Calu3 (cell line): ENCODE results near the gene ADAMTSL4. TPM values are rescaled to one million over a fixed set of nuclear protein-coding genes. Genes with fewer than 3 reads are reported as not detected.
A peak's percentile ranks its signal among the peaks of the same experiment; 100 is the strongest.

Experiments
- BruUV-seq: library from RNA; stranded (reverse); fragments of 400-500 nt; replicated peaks from 2 replicates; lab custom pipeline; 2021; lab: Mats Ljungman, UMichigan
- CTCF ChIA-PET: fragments of 300-600 bp; sonication (Branson Sonifier 250); formaldehyde crosslinking; loops from one replicate; lab custom pipeline; 2022; ENCODE audit warnings: antibody characterized with exemption; lab: Charles Lee
- DNase-seq: peaks from one replicate; pipeline ENCODE4 v3.0.0; 2022
- H3K27ac Mint-ChIP-seq: one replicate; pipeline ENCODE4 v1.8.0; 2022; ENCODE audit warnings: mixed read lengths; ENCODE audit not compliant: unreplicated experiment
- H3K27me3 Mint-ChIP-seq: one replicate; pipeline ENCODE4 v1.8.0; 2022; ENCODE audit warnings: mixed read lengths; ENCODE audit not compliant: unreplicated experiment
- H3K36me3 Mint-ChIP-seq: one replicate; pipeline ENCODE4 v1.8.0; 2022; ENCODE audit warnings: mild to moderate bottlenecking, moderate library complexity, mixed read lengths; ENCODE audit not compliant: insufficient read depth, unreplicated experiment
- H3K4me1 Mint-ChIP-seq: one replicate; pipeline ENCODE4 v1.8.0; 2022; ENCODE audit warnings: mild to moderate bottlenecking, low read depth, mixed read lengths; ENCODE audit not compliant: unreplicated experiment
- H3K4me3 Mint-ChIP-seq: one replicate; pipeline ENCODE4 v1.8.0; 2022; ENCODE audit warnings: mild to moderate bottlenecking, low read depth, moderate library complexity, mixed read lengths; ENCODE audit not compliant: unreplicated experiment
- H3K9me3 Mint-ChIP-seq: one replicate; pipeline ENCODE4 v1.8.0; 2022; ENCODE audit warnings: low read depth, mixed read lengths; ENCODE audit not compliant: unreplicated experiment
- intact Hi-C: fragments of 100-400 bp; cut with micrococcal nuclease; formaldehyde crosslinking; loops from one replicate; pipeline ENCODE4 v1.10.0; 2022; ENCODE audit not compliant: unreplicated experiment
- total RNA-seq: library from RNA; stranded (reverse); gene quantifications from 2 replicates; pipeline ENCODE4 v1.2.3, GENCODE V29; 2022
- TF ChIP-seq, protein P1 (sequence below): fragments of 200-600 bp; IDR thresholded peaks from one replicate; pipeline ENCODE4 v1.8.0; 2022; ENCODE audit warnings: antibody characterized with exemption; ENCODE audit not compliant: unreplicated experiment

The ADAMTSL4 gene
- total RNA-seq, 1 experiment from 2014 or later: 1.9 TPM

DNA sequence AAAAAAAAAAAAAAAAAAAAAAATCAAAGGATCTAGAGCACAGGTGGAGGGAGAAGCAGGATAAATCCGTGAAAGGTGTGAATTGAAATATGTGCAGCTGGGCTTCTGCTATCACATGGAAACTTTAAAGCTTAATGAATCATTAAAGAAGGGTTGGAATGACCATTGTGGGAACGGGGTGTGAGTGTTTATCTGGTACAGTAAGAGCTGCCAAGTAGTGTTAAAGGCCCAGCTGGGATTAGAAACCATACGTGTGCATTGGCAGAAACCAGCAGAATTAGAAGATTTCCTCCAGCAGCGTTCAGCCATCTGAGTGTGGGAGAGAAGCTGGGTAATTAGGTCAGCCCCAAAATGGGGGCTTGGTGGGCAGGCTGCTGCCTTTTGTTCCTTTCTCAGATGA lies 20.2 kb upstream of the ADAMTSL4 start:
- no TSS peak for BruUV-seq

DNA sequence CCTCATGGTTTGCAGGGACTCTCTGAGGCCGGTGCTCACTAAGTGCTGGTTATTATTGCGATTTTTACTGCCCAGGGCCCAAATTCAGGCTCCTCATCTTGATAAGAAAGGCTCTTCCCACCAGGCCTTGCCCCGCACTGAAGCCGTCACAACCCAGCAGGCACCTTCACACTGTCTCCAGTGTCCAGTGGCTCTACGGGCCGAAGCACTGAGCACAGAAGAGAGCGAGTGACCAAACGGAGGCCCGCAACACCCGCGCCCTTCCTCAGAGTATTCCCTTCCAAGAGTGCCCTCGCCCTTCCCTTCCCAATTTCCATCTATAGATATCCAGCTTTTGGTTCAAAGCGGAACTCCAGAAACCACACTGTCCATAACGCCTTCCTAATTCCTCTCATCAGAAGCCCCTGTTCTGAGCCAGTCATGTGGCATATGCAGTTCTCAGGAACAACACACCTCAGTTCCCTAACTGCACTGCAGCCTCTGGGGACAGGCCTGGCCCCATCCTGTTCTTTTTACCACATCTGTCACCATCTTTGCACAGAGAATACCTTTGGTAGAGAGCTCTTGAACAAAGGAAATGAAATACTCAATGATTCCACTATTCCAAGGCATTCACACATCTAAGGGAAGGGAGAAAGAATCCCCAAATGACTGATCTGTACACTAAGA lies 18.6 kb upstream of the ADAMTSL4 start:
- intact Hi-C loops: loop anchor here (10.0 kb wide), 1 partner anchor 276 kb away; the partner anchor contains the start of gene CA14
- CTCF ChIA-PET: interaction anchor here (3.0 kb wide), 1 partner anchor 15 kb away, joined by 24 read pairs; the partner anchor contains the start of gene FALEC
- peak overlapping the region; percentile 16 for H3K27ac Mint-ChIP-seq
- TF ChIP-seq, protein P1, sequence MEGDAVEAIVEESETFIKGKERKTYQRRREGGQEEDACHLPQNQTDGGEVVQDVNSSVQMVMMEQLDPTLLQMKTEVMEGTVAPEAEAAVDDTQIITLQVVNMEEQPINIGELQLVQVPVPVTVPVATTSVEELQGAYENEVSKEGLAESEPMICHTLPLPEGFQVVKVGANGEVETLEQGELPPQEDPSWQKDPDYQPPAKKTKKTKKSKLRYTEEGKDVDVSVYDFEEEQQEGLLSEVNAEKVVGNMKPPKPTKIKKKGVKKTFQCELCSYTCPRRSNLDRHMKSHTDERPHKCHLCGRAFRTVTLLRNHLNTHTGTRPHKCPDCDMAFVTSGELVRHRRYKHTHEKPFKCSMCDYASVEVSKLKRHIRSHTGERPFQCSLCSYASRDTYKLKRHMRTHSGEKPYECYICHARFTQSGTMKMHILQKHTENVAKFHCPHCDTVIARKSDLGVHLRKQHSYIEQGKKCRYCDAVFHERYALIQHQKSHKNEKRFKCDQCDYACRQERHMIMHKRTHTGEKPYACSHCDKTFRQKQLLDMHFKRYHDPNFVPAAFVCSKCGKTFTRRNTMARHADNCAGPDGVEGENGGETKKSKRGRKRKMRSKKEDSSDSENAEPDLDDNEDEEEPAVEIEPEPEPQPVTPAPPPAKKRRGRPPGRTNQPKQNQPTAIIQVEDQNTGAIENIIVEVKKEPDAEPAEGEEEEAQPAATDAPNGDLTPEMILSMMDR: no peak
- DNase-seq: no peak
- H3K27me3 Mint-ChIP-seq: no peaks in the 10 kb centered on the region
- no TSS peak for BruUV-seq
- peaks cover 61% of the 10 kb centered on the region for H3K4me1 Mint-ChIP-seq
- no peaks in the 10 kb centered on the region for H3K9me3 Mint-ChIP-seq
- H3K4me3 Mint-ChIP-seq: no peak overlapping the region
- peaks cover 27% of the 10 kb centered on the region for H3K36me3 Mint-ChIP-seq

More for the DNA sequence above, 20.2 kb upstream of the ADAMTSL4 start:
- H3K27me3 Mint-ChIP-seq: no peaks in the 10 kb centered on the region
- peaks cover 27% of the 10 kb centered on the region for H3K36me3 Mint-ChIP-seq
- TF ChIP-seq, protein P1: no peak
- no peaks in the 10 kb centered on the region for H3K9me3 Mint-ChIP-seq
- intact Hi-C loops: no loop called here
- H3K4me1 Mint-ChIP-seq: peaks cover 59% of the 10 kb centered on the region
- no peak overlapping the region for H3K4me3 Mint-ChIP-seq
- DNase-seq: peak; percentile 47
- H3K27ac Mint-ChIP-seq: peak overlapping the region; percentile 96
- CTCF ChIA-PET: interaction anchor here (0.6 to 1.7 kb wide), 12 partner anchors 13 to 1787 kb away, joined by 3 to 8 read pairs (median 4); partner anchors contain the start of gene FALEC

DNA sequence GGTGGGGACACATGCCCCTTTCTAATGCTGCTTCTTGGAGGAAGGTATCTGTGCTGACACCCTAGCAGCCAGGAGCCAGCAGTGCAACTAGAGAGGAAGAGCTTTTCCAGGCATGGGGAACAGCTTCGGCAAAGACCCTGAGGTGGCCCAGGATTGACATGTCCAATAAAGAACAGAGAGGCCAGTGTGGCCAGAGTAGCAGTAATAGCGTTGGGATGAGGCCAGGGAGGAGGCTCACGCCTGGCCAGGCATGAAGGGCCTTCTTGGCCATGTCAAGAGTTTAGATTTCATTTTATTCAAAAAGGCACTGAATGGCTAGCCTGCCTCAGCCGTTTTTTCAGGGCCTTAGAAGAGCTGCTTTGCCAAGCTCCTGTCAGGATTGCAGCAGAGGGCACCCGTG lies 16.3 kb upstream of the ADAMTSL4 start:
- Mint-ChIP-seq H3K27me3 (no peaks in the 10 kb centered on the region), H3K27ac (peak overlapping the region; percentile 92), H3K36me3 (peaks cover 23% of the 10 kb centered on the region), H3K4me3 (peak overlapping the region; percentile 55), H3K4me1 (peaks cover 69% of the 10 kb centered on the region), H3K9me3 (no peaks in the 10 kb centered on the region)
- TF ChIP-seq, protein P1: no peak
- TSS peak; percentile 71 for BruUV-seq
- DNase-seq: no peak
- CTCF ChIA-PET: interaction anchor here (0.6 to 3.0 kb wide), 9 partner anchors 12 to 57 kb away, joined by 3 to 24 read pairs (median 5); partner anchors contain the start of genes ECM1, FALEC and TARS2
- intact Hi-C loops: loop anchor here (1.0 to 10.0 kb wide), 4 partner anchors 27 to 278 kb away; partner anchors contain the start of genes CA14 and TARS2

DNA sequence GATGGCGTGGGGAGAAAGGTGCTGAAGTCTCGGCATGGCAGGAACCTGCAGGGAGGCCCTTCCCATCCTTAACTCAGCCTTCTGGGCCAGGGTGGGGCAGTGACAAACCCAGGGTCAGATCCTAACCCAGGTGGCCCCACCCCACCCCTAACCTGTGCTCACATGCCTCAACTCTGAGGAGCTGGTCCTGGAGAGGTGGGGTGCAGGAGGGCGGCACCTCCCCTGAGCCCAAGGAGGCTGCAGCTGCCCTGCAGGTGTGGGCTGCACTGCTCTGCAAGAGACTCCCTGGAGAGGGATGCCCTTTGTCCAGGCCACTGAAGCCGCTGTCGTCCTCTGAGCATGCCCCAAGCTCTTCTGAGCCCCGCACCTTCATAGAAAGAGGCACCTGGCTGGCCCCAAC lies 15.2 kb upstream of the ADAMTSL4 start:
- H3K36me3 Mint-ChIP-seq: peaks cover 16% of the 10 kb centered on the region
- no peak overlapping the region for H3K27ac Mint-ChIP-seq
- no peak for DNase-seq
- BruUV-seq: no TSS peak
- H3K9me3 Mint-ChIP-seq: no peaks in the 10 kb centered on the region
- H3K27me3 Mint-ChIP-seq: no peaks in the 10 kb centered on the region
- no peak overlapping the region for H3K4me3 Mint-ChIP-seq
- intact Hi-C loops: loop anchor here (10.0 kb wide), 1 partner anchor 279 kb away; the partner anchor contains the start of gene CA14
- peaks cover 64% of the 10 kb centered on the region for H3K4me1 Mint-ChIP-seq
- TF ChIP-seq, protein P1: no peak
- CTCF ChIA-PET: interaction anchor here (0.7 to 3.0 kb wide), 2 partner anchors 17 to 18 kb away, joined by 3 to 24 read pairs; partner anchors contain the start of gene FALEC
